CD4-positive, CD25-positive, alpha-beta regulatory T cell (primary cell): Measurements from ENCODE around the gene GID4. TPM values are rescaled to one million over a fixed set of nuclear protein-coding genes. Genes with fewer than 3 reads are reported as not detected.

Source experiments
- ATAC-seq, 2 donors: fragments of 150-1000 bp; cut with Tn5 transposase; one replicate each; pipeline ENCODE4 v1.10.0; 2021; ENCODE audit warnings: low read depth in 2 of 2, moderate number of reproducible peaks in 2 of 2, moderate library complexity in 1 of 2
- DNase-seq, 3 donors: peaks; one replicate each; pipeline versions ENCODE4 v3.0.0 to v3.0.0-alpha.2; 2012 to 2022; ENCODE audit warnings: mixed read lengths in 1 of 3
- H3K27ac ChIP-seq: one replicate; pipeline ENCODE4 v1.7.0; 2013; ENCODE audit warnings: mild to moderate bottlenecking, low read length; ENCODE audit not compliant: insufficient read depth, poor library complexity, severe bottlenecking
- H3K27me3 ChIP-seq: one replicate; pipeline ENCODE4 v1.7.0; 2013; ENCODE audit warnings: low read length; ENCODE audit not compliant: control insufficient read depth, insufficient read depth
- H3K36me3 ChIP-seq: one replicate; pipeline ENCODE4 v1.7.0; 2013; ENCODE audit warnings: mild to moderate bottlenecking, low read length, moderate library complexity; ENCODE audit not compliant: control insufficient read depth, insufficient read depth
- H3K4me1 ChIP-seq: 2 replicates; pipeline ENCODE4 v1.7.0; 2013; ENCODE audit warnings: mild to moderate bottlenecking, low read length; ENCODE audit not compliant: insufficient read depth, control insufficient read depth, poor library complexity, severe bottlenecking
- H3K4me3 ChIP-seq: one replicate; pipeline ENCODE4 v1.7.0; 2013; ENCODE audit warnings: low read depth, mild to moderate bottlenecking, low read length, moderate library complexity
- H3K9me3 ChIP-seq, 2 experiments: 1 replicate in 1 of 2; 2 replicates in 1 of 2; pipeline ENCODE4 v1.7.0; 2013; ENCODE audit warnings: low read length in 2 of 2, mild to moderate bottlenecking in 1 of 2, moderate library complexity in 1 of 2; ENCODE audit not compliant: control insufficient read depth in 2 of 2
- H3K27ac Mint-ChIP-seq, 3 donors: one replicate each; pipeline ENCODE4 v1.8.0; 2020 to 2022; ENCODE audit warnings: mild to moderate bottlenecking in 3 of 3, mixed read lengths in 3 of 3, moderate library complexity in 2 of 3
- H3K27me3 Mint-ChIP-seq: one replicate; pipeline ENCODE4 v1.8.0; 2022; ENCODE audit warnings: mild to moderate bottlenecking, mixed read lengths
- H3K36me3 Mint-ChIP-seq: one replicate; pipeline ENCODE4 v1.8.0; 2020; ENCODE audit warnings: mixed read lengths
- H3K4me1 Mint-ChIP-seq, 4 donors: one replicate each; pipeline ENCODE4 v1.8.0; 2020 to 2022; ENCODE audit warnings: mixed read lengths in 4 of 4, mild to moderate bottlenecking in 1 of 4
- H3K4me3 Mint-ChIP-seq, 4 donors: one replicate each; pipeline ENCODE4 v1.8.0; 2020 to 2022; ENCODE audit warnings: mild to moderate bottlenecking in 4 of 4, mixed read lengths in 4 of 4, moderate library complexity in 3 of 4
- H3K9me3 Mint-ChIP-seq, 7 donors: one replicate each; pipeline ENCODE4 v1.8.0; 2020 to 2022; ENCODE audit warnings: mixed read lengths in 7 of 7, mild to moderate bottlenecking in 3 of 7, moderate library complexity in 2 of 7
- polyA plus RNA-seq, 4 donors: library from polyadenylated mRNA; unstranded; fragments of 300-500 nt; fragmentation: Illumina TruSeq; gene quantifications; one replicate each; pipeline ENCODE4 v1.2.3, GENCODE V29; 2021
- total RNA-seq: library from RNA; stranded (reverse); gene quantifications from one replicate; pipeline ENCODE4 v1.2.3, GENCODE V29; 2022

The GID4 gene
- total and polyA plus RNA-seq, 5 donors from 2014 or later: 5.1 to 7.3 (median 5.4) TPM

DNA sequence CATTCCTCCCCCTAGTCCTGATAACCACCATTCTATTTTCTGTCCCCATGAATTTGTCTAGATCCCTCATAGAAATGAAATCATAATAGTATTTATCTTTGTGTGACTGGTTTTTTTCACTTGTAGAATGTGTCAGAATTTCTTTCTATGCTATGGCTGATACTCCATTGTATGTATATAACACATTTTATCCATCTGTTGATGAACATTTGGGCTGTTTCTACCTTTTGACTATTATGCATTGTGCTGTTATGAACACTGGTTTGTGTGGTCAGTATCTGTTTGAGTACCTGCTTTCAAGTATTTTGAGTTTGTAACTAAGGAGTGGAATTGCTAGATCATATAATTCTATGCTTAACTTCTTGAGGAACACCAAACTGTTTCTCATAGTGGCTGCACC lies 32.5 kb downstream of the GID4 start:
- no peaks in the 10 kb centered on the region for H3K36me3 Mint-ChIP-seq
- H3K9me3 Mint-ChIP-seq: peaks cover 0 to 2% (median 0%) of the 10 kb centered on the region in 7 donors

DNA sequence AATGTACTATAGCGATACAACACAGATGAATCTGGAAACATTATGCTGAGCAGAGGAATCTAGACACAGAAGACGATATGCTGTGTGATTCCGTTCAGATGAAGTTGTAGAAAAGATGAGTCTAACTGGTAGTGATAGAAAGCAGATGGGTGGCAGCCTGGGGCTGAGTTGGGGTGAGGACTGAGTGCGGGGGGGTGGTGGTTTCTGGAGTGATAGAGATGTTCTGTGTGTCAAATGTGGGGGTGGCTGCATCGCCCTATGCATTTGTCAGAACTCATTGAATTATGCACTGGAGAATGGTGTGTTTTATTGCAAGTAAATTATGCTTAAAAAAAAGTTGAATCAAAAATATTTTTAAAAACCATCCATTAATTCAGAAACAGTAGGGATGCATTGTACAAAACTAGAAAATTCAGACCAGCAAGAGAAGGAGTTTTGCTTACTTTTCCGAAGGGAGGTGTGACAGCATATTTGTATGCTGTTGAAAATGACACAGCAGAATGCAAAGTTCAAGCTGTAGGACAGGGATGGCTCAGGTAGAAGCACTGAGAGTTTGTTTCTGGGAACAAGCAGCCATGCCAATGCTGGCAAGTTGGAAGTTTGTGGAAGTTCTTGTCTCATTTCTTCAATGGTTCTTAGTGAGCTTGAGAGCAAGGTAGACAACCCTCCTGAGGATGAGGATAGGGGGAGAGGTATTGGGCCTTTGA lies 35.5 kb downstream of the GID4 start:
- Mint-ChIP-seq H3K36me3 (no peaks in the 10 kb centered on the region), H3K27ac (peak overlapping the region in 1 of 3 donors; percentile 68), H3K27me3 (peaks cover 39% of the 10 kb centered on the region), H3K4me3 (peak overlapping the region in 1 of 4 donors; percentile 15), H3K4me1 (peaks cover 0 to 13% (median 0%) of the 10 kb centered on the region in 4 donors), H3K9me3 (peaks cover 0 to 2% (median 0%) of the 10 kb centered on the region in 7 donors)
- ATAC-seq: no peak
- Histone ChIP-seq H3K4me1 (no peaks in the 10 kb centered on the region), H3K36me3 (no peaks in the 10 kb centered on the region), H3K27me3 (peaks cover 6% of the 10 kb centered on the region), H3K4me3 (no peak overlapping the region), H3K9me3 (no peaks in the 10 kb centered on the region), H3K27ac (no peak overlapping the region)
- DNase-seq: no peak

More for the DNA sequence above, 32.5 kb downstream of the GID4 start:
- H3K36me3 ChIP-seq: no peaks in the 10 kb centered on the region
- no peak for DNase-seq
- no peak for ATAC-seq
- no peak overlapping the region for H3K27ac Mint-ChIP-seq
- H3K4me1 Mint-ChIP-seq: peaks cover 0 to 13% (median 0%) of the 10 kb centered on the region in 4 donors
- H3K27ac ChIP-seq: no peak overlapping the region
- peaks cover 6% of the 10 kb centered on the region for H3K27me3 ChIP-seq
- H3K4me3 ChIP-seq: no peak overlapping the region
- no peaks in the 10 kb centered on the region for H3K4me1 ChIP-seq
- H3K27me3 Mint-ChIP-seq: peaks cover 25% of the 10 kb centered on the region
- H3K9me3 ChIP-seq: no peaks in the 10 kb centered on the region
- H3K4me3 Mint-ChIP-seq: no peak overlapping the region

DNA sequence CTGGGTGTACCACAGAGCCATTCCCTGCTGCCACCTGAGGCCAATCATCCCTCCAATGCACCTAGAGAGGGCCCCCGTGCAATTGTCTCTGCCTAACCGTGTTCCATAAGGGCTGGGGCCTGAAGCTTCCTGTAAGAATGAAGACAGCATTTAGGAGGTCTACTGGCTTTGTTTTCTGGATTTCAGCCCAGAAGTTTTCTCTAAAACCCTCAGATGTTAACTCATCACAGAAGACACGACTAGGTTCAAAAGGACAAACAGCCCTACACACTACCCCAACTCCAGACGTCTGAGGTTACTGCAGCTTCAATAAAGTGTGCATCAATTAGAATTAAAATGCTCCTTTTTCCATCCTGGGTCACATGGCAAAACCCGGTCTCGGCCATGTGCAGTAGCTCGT lies 37.7 kb downstream of the GID4 start:
- Mint-ChIP-seq H3K27ac (no peak overlapping the region), H3K4me1 (no peaks in the 10 kb centered on the region), H3K36me3 (no peaks in the 10 kb centered on the region), H3K9me3 (peaks cover 0 to 2% (median 0%) of the 10 kb centered on the region in 7 donors), H3K27me3 (peaks cover 59% of the 10 kb centered on the region), H3K4me3 (no peak overlapping the region)
- Histone ChIP-seq H3K4me1 (no peaks in the 10 kb centered on the region), H3K9me3 (no peaks in the 10 kb centered on the region), H3K4me3 (no peak overlapping the region), H3K27ac (no peak overlapping the region), H3K36me3 (no peaks in the 10 kb centered on the region), H3K27me3 (peaks cover 6% of the 10 kb centered on the region)
- DNase-seq (no peak), ATAC-seq (no peak)

DNA sequence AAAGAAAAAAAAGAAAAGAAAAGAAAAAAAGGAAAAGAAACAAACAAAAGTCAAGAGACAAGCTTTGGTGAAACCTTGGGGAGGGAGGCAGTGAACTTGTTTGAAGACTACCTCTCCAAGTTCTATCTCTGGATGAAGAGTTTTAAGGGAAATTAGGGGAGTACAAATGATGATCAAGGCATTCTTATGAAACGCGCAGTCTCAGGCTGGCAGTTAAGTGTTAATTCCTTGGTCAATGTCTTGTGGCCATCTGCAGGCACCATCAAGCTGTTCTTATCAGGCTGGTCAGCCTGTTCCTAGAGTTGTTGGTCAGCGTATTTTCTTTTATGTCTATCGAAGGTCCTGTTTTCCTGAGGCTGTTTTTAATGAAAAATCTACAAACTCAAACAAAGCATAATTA lies 40.3 kb downstream of the GID4 start:
- peaks cover 53% of the 10 kb centered on the region for H3K27me3 Mint-ChIP-seq
- no peaks in the 10 kb centered on the region for H3K36me3 Mint-ChIP-seq
- H3K9me3 Mint-ChIP-seq: peaks cover 0 to 2% (median 0%) of the 10 kb centered on the region in 7 donors
- Histone ChIP-seq H3K9me3 (no peaks in the 10 kb centered on the region), H3K27me3 (peaks cover 6% of the 10 kb centered on the region), H3K4me1 (no peaks in the 10 kb centered on the region), H3K36me3 (no peaks in the 10 kb centered on the region), H3K27ac (no peak overlapping the region), H3K4me3 (no peak overlapping the region)
- H3K27ac Mint-ChIP-seq: no peak overlapping the region
- DNase-seq: no peak
- no peak for ATAC-seq
- no peaks in the 10 kb centered on the region for H3K4me1 Mint-ChIP-seq
- no peak overlapping the region for H3K4me3 Mint-ChIP-seq

DNA sequence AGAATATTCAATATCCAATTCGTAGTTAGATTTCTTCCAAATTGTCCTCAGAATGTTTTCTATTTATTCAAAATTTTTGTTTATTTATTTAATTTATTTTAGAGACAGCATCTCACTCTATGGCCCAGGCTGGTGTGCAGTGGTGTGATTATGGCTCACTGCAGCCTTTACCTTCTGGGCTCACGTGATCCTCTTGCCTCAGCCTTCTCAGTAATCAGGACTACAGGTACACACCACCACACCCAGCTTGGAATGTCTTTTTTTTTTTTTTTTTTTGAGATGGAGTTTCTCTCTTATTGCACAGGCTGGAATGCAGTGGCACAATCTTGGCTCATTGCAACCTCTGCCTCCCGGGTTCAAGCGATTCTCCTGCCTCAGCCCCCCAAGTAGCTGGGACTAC lies 45.0 kb downstream of the GID4 start:
- Mint-ChIP-seq H3K4me3 (no peak overlapping the region), H3K9me3 (no peaks in the 10 kb centered on the region), H3K27ac (no peak overlapping the region), H3K27me3 (peaks cover 28% of the 10 kb centered on the region), H3K36me3 (no peaks in the 10 kb centered on the region), H3K4me1 (peaks cover 5 to 21% (median 14%) of the 10 kb centered on the region in 4 donors)
- H3K4me3 ChIP-seq: no peak overlapping the region
- H3K4me1 ChIP-seq: peaks cover 9% of the 10 kb centered on the region
- H3K27me3 ChIP-seq: no peaks in the 10 kb centered on the region
- ATAC-seq: no peak
- H3K27ac ChIP-seq: no peak overlapping the region
- H3K9me3 ChIP-seq: no peaks in the 10 kb centered on the region
- DNase-seq: no peak
- H3K36me3 ChIP-seq: no peaks in the 10 kb centered on the region

DNA sequence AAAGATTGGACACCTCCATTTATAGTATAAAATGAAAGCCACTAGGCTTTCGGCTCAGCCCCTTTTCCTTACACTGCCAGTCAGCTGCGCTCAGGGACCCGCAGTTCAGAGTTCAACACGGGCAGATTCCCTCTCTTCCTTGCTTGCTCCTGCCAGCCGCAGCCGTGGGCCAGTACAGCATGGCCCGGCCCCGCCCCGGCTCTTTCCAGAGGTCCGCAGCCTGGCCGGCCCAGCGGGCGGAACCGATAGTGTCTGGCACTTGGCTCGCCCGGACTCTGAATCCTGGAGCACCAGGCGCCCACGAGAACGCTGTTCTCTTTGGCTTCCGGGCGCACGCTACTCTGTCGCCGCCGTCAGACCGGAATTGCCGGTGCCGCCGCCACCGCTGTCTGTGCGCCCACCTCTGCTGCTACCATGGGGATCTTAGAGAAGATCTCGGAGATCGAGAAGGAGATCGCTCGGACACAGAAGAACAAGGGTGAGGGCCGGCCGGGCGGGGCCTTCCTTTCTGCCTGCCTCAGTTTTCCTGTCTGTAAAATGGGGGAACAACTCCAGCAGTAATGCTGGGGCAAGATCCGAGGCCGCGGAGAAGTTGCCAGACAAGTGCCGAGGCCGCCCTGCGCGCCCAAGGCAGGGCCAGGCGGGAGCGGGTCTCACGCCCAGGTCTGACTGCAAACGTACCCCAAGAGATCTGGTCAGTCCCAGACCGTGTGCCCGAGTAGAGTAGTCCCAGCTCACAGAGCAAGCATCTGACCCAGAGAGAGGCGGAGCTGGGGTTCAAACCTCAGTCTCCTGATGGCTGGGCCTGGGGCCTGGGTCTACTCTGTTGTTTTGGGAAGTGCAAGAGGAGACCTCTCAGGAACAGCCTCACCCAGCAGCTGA lies 48.6 kb downstream of the GID4 start, which contains the start of gene DRG2:
DRG2 (plus strand) TSS at position 339 of the 882 bp plus-strand sequence; CDS start at position 415, 76 bp downstream.
- Mint-ChIP-seq H3K27ac (peak within 1 kb of the TSS; percentile 98 to 99 (median 99)), H3K36me3 (peaks cover 4% of the 10 kb centered on the region)
- H3K27me3 ChIP-seq: no peaks in the 10 kb centered on the region

DNA sequence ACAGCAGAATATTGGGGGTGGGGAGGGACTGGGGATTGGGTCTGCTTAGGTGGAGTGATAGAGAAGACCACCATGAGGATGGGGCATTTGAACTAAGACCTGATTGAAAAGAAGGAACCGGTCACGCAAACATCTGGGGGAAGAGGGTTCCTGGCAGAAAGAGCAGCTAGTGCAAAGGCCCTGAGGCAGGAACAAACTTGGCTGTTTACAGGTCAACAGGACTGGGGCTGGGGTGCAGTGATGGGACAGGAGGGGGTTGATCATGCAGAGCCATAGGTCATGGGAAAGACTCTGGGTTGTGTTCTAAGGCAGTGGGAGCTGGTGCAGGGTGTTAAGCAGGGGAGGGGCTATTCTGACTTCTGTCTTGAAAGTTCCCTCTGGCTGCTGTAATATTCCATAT lies 50.4 kb downstream of the GID4 start:
- Histone ChIP-seq H3K27ac (no peak overlapping the region), H3K36me3 (peaks cover 14% of the 10 kb centered on the region), H3K4me1 (peaks cover 9% of the 10 kb centered on the region), H3K9me3 (no peaks in the 10 kb centered on the region), H3K27me3 (no peaks in the 10 kb centered on the region), H3K4me3 (no peak overlapping the region)
- no peaks in the 10 kb centered on the region for H3K27me3 Mint-ChIP-seq
- peaks cover 17% of the 10 kb centered on the region for H3K36me3 Mint-ChIP-seq
- H3K4me1 Mint-ChIP-seq: peaks cover 9 to 44% (median 31%) of the 10 kb centered on the region in 4 donors
- peak overlapping the region; percentile 54 to 99 (median 88) for H3K4me3 Mint-ChIP-seq
- H3K27ac Mint-ChIP-seq: peak overlapping the region; percentile 35 to 99 (median 81)
- ATAC-seq: no peak
- DNase-seq: no peak
- peaks cover 0 to 2% (median 0%) of the 10 kb centered on the region in 7 donors for H3K9me3 Mint-ChIP-seq

More for the DNA sequence above, 48.6 kb downstream of the GID4 start, which contains the start of gene DRG2:
- peaks cover 9% of the 10 kb centered on the region for H3K4me1 ChIP-seq
- no peaks in the 10 kb centered on the region for H3K27me3 Mint-ChIP-seq
- peak within 1 kb of the TSS; percentile 87 for H3K4me3 ChIP-seq
- H3K4me3 Mint-ChIP-seq: peak within 1 kb of the TSS; percentile 97 to 100 (median 98)
- H3K36me3 ChIP-seq: peaks cover 5% of the 10 kb centered on the region
- no peaks in the 10 kb centered on the region for H3K9me3 Mint-ChIP-seq
- DNase-seq: peak; percentile 77 to 93 (median 88)
- H3K4me1 Mint-ChIP-seq: peaks cover 9 to 42% (median 28%) of the 10 kb centered on the region in 4 donors
- H3K27ac ChIP-seq: peak within 1 kb of the TSS; percentile 80
- ATAC-seq: peak; percentile 90 to 93
- no peaks in the 10 kb centered on the region for H3K9me3 ChIP-seq
